ENCODE results near the gene FAAH. TPM values are rescaled to one million over a fixed set of nuclear protein-coding genes. Genes with fewer than 3 reads are reported as not detected.

Gene FAAH
- total RNA-seq, 2 donors from 2014 or later = 14.1 to 21.9 TPM

GRCh38 chr1:46449223-46450159, 55.4 kb downstream of the FAAH start:
- no peaks in the 10 kb centered on the region for H3K27me3 ChIP-seq (replicated peaks; ENCODE audit: insufficient read depth)
- H3K9me3 ChIP-seq = no peaks in the 10 kb centered on the region
- ATAC-seq (ENCODE audit: insufficient number of reproducible peaks, low FRiP score, low read depth) (no peak), DNase-seq (ENCODE audit: low spot score) (no peak)
- H3K36me3 ChIP-seq = no peaks in the 10 kb centered on the region
- H3K4me1 ChIP-seq (ENCODE audit: control insufficient read depth in 1 of 2, low read depth in 2 of 2) = peaks cover 4 to 11% of the 10 kb centered on the region in 2 donors
- TF ChIP-seq CTCF (IDR thresholded peaks at IDR 0.05) = no peak
- H3K27ac ChIP-seq = no peak overlapping the region
- no peak overlapping the region for H3K4me3 ChIP-seq

DNA sequence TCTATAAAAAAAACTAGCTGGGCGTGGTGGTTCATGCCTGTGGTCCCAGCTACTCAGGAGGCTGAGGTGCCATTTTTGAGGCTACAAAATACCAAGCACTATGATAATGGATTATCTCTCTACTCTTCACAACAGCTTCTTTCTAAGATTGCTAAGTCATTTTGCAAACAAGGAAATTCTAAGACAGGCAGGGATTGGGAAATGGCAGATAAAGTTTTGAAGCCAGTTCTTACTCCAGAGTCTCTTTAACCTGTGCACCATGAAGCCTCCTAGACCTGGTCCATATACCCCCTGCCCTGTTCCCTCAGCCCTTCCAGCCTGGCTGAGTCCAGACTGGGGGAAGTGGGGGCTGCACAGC, 56.0 kb downstream of the FAAH start:
- no peak overlapping the region for H3K4me3 ChIP-seq
- H3K27ac ChIP-seq = no peak overlapping the region
- TF ChIP-seq CTCF (IDR thresholded peaks at IDR 0.05) = no peak
- no peaks in the 10 kb centered on the region for H3K27me3 ChIP-seq (replicated peaks; ENCODE audit: insufficient read depth)
- no peak for ATAC-seq (ENCODE audit: insufficient number of reproducible peaks, low FRiP score, low read depth)
- no peaks in the 10 kb centered on the region for H3K9me3 ChIP-seq
- no peaks in the 10 kb centered on the region for H3K36me3 ChIP-seq
- H3K4me1 ChIP-seq (ENCODE audit: control insufficient read depth in 1 of 2, low read depth in 2 of 2) = peaks cover 4 to 11% of the 10 kb centered on the region in 2 donors
- DNase-seq (ENCODE audit: low spot score) = no peak

DNA sequence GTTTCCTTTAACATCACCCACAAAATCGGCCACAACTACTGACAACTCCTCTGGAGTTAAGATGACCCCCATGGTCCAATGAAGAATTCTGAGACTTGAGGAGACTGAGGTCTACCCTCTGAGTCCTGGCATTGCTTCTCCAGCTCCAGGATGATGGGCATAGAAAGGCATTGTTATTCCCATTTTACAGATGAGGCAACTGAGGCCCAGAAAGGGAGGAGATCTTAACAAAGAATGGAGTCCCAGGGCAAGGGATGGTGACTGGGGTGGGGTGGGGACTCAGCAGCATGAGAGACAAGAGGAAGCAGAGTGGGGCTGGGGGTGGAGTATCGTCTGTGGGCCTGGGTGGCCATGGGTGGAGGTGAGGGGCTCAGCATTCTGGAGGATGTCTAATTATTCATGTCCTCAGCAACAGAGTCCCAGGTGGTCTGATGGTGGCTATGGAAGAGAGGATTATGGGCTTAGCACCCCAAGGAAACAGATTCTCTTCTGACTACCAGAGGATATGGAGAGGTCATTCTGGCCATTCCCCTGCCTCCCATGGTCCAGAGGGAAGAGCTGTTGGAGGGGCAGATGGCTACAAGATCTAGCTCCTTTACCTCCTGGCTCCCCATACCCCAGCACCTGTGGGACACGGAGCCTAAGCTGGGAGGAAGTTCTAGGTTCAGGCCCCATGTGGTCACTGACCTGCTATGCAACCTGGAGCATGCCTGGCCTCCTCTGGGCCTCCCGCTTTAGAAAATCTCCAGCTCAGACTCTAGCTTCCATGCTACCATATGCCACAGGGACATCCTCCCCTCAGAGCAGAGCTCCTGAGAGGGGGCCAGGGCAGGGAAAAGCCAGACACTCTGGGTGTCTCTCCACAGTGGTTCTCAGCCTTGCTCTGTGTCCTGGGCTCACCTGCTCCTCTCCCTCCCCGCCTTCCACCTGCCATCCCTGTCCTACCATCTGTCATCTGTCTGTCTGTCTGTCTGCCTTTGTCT, 58.1 kb downstream of the FAAH start:
- Histone ChIP-seq H3K4me1 (ENCODE audit: control insufficient read depth in 1 of 2, low read depth in 2 of 2) (peaks cover 4 to 11% of the 10 kb centered on the region in 2 donors), H3K36me3 (no peaks in the 10 kb centered on the region), H3K9me3 (no peaks in the 10 kb centered on the region), H3K4me3 (no peak overlapping the region), H3K27ac (no peak overlapping the region), H3K27me3 (replicated peaks; ENCODE audit: insufficient read depth) (no peaks in the 10 kb centered on the region)
- ATAC-seq (ENCODE audit: insufficient number of reproducible peaks, low FRiP score, low read depth) = no peak
- no peak for TF ChIP-seq CTCF (IDR thresholded peaks at IDR 0.05)
- DNase-seq (ENCODE audit: low spot score) = no peak

- ATAC-seq (ENCODE audit: insufficient number of reproducible peaks, low FRiP score, low read depth) (no peak), DNase-seq (ENCODE audit: low spot score) (no peak)
- Histone ChIP-seq H3K4me1 (ENCODE audit: control insufficient read depth in 1 of 2, low read depth in 2 of 2) (peaks cover 4 to 8% of the 10 kb centered on the region in 2 donors), H3K36me3 (no peaks in the 10 kb centered on the region), H3K27me3 (replicated peaks; ENCODE audit: insufficient read depth) (no peaks in the 10 kb centered on the region), H3K27ac (no peak overlapping the region), H3K4me3 (no peak overlapping the region), H3K9me3 (no peaks in the 10 kb centered on the region)
- TF ChIP-seq CTCF (IDR thresholded peaks at IDR 0.05) = no peak
These were observed 58.8 kb downstream of the FAAH start for GRCh38 chr1:46452931-46453325.

DNA sequence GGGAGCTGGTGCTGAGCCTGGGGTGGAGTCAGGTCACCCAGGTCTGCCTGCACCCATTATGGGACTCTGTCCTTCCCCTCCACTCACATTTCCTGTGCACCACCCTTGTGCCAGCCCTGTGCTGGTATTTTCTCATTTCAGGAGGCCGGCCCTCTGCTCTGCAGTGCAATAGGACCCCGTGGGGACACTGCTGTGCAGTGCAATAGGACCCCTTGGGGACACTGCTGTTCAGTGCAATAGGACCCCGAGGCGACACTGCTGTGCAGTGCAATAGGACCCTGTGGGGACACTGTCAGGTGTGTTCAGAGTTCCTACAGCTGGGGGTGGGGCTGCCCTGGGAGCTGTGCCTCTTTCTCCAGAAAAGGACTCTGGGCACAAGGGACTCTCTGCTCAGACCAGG, 59.3 kb downstream of the FAAH start:
- peaks cover 2 to 3% of the 10 kb centered on the region in 2 donors for H3K4me1 ChIP-seq (ENCODE audit: control insufficient read depth in 1 of 2, low read depth in 2 of 2)
- ATAC-seq (ENCODE audit: insufficient number of reproducible peaks, low FRiP score, low read depth) = no peak
- no peaks in the 10 kb centered on the region for H3K36me3 ChIP-seq
- no peak overlapping the region for H3K27ac ChIP-seq
- H3K9me3 ChIP-seq = no peaks in the 10 kb centered on the region
- TF ChIP-seq CTCF (IDR thresholded peaks at IDR 0.05) = no peak
- no peak for DNase-seq (ENCODE audit: low spot score)
- H3K27me3 ChIP-seq (replicated peaks; ENCODE audit: insufficient read depth) = no peaks in the 10 kb centered on the region
- H3K4me3 ChIP-seq = no peak overlapping the region

Data from thoracic aorta (tissue), 2 donors.